Keratinocyte (primary cell): Measurements from ENCODE around the gene DMD. TPM values are rescaled to one million over a fixed set of nuclear protein-coding genes. Genes with fewer than 3 reads are reported as not detected.

Experiments used
- DNase-seq: peaks from one replicate; pipeline ENCODE4 v3.0.0-alpha.2; 2011; ENCODE audit warnings: low read depth, missing footprints, low spot score
- FAIRE-seq: peaks from 2 replicates; lab custom pipeline; 2011; peaks lifted over from hg19 to GRCh38; lab: Jason Lieb, UNC
- H2AFZ ChIP-seq: 2 replicates; pipeline ENCODE4 v1.6.0; 2012; ENCODE audit warnings: low read length, control low read depth, inconsistent platforms; ENCODE audit not compliant: control insufficient read depth
- H3K27ac ChIP-seq: 2 replicates; pipeline ENCODE4 v1.5.1; 2011; ENCODE audit warnings: low read length; ENCODE audit not compliant: control insufficient read depth, insufficient read depth
- H3K27me3 ChIP-seq: 3 replicates; pipeline ENCODE4 v1.6.0; 2011; ENCODE audit warnings: low read length; ENCODE audit not compliant: control insufficient read depth, insufficient read depth; ENCODE audit errors: extremely low read depth
- H3K36me3 ChIP-seq, 2 experiments: 2 replicates in 1 of 2; 3 replicates in 1 of 2; pipeline ENCODE4 v1.5.1; 2011; ENCODE audit warnings: low read length in 2 of 2, mild to moderate bottlenecking in 1 of 2; ENCODE audit not compliant: control insufficient read depth in 2 of 2, insufficient read depth in 2 of 2; ENCODE audit errors: extremely low read depth in 1 of 2
- H3K4me1 ChIP-seq: 3 replicates; pipeline ENCODE4 v1.5.1; 2011; ENCODE audit warnings: low read length; ENCODE audit not compliant: control insufficient read depth, insufficient read depth; ENCODE audit errors: extremely low read depth
- H3K4me2 ChIP-seq: 3 replicates; pipeline ENCODE4 v1.6.0; 2011; ENCODE audit warnings: low read depth, low read length; ENCODE audit not compliant: control insufficient read depth, insufficient read depth; ENCODE audit errors: extremely low read depth
- H3K4me3 ChIP-seq, 3 experiments: fragments of 200-600 bp in 1 of 3; sonication (generic) in 1 of 3; 2 replicates in 2 of 3; 3 replicates in 1 of 3; pipeline ENCODE4 v1.5.1; 2011 to 2016; ENCODE audit warnings: low read length in 3 of 3, mild to moderate bottlenecking in 3 of 3, control low read depth in 2 of 3, inconsistent platforms in 1 of 3, low read depth in 1 of 3, mixed read lengths in 1 of 3, mixed run types in 1 of 3, moderate library complexity in 1 of 3; ENCODE audit not compliant: control insufficient read depth in 2 of 3, insufficient read depth in 2 of 3; ENCODE audit errors: extremely low read depth in 1 of 3
- H3K79me2 ChIP-seq: 2 replicates; pipeline ENCODE4 v1.6.0; 2012; ENCODE audit warnings: low read length; ENCODE audit not compliant: control insufficient read depth, insufficient read depth
- H3K9ac ChIP-seq: 3 replicates; pipeline ENCODE4 v1.6.0; 2011; ENCODE audit warnings: low read length; ENCODE audit not compliant: control insufficient read depth, insufficient read depth; ENCODE audit errors: extremely low read depth
- H3K9me1 ChIP-seq: 3 replicates; pipeline ENCODE4 v1.6.0; 2011; ENCODE audit warnings: low read length; ENCODE audit not compliant: control insufficient read depth, insufficient read depth; ENCODE audit errors: extremely low read depth
- H3K9me3 ChIP-seq: 2 replicates; pipeline ENCODE4 v1.5.1; 2012; ENCODE audit warnings: low read depth, low read length; ENCODE audit not compliant: control insufficient read depth
- H4K20me1 ChIP-seq: 3 replicates; pipeline ENCODE4 v1.6.0; 2011; ENCODE audit warnings: low read length; ENCODE audit not compliant: control insufficient read depth, insufficient read depth; ENCODE audit errors: extremely low read depth
- EZH2 ChIP-seq: IDR thresholded peaks from one replicate; pipeline ENCODE4 v1.6.1; 2012; ENCODE audit warnings: inconsistent platforms, mild to moderate bottlenecking, low read length, moderate library complexity
- dilution Hi-C: fragments of 300-500 bp; cut with MboI; formaldehyde crosslinking; loops from one replicate; pipeline ENCODE4 v1.7.0; 2020; ENCODE audit warnings: low sequenced_read_pairs; ENCODE audit not compliant: extremely low pct_ligation_motif_present
- polyA plus RNA-seq, 5 experiments: library from polyadenylated mRNA; depleted of rRNA in 3 of 5; stranded (reverse) in 3 of 5; stranded (forward) in 1 of 5; unstranded in 1 of 5; fragments of >200 nt; gene quantifications; 1 replicate in 1 of 5; 2 replicates in 3 of 5; 3 replicates in 1 of 5; pipeline versions ENCODE4 v1.2.1 to v1.2.3, GENCODE V29; 2011 to 2012; ENCODE audit warnings: missing spikeins in 2 of 5, low read depth in 1 of 5, low replicate concordance in 1 of 5
- TF ChIP-seq, protein P1 (sequence below), 3 experiments: IDR thresholded peaks in 1 of 3; conservative IDR thresholded peaks in 1 of 3; optimal IDR thresholded peaks in 1 of 3; 2 replicates in 2 of 3; 3 replicates in 1 of 3; pipeline versions ENCODE3 to v1.5.1; 2011; ENCODE audit warnings: low read length in 3 of 3, mild to moderate bottlenecking in 3 of 3, moderate library complexity in 2 of 3, control low read depth in 1 of 3, inconsistent platforms in 1 of 3; ENCODE audit not compliant: insufficient read depth in 2 of 3; ENCODE audit errors: extremely low read depth in 1 of 3

Gene DMD
- polyA plus RNA-seq, 1 donor (not counting 4 experiments of a cell fraction or from before 2014, with no cell fraction given), result 8.9 TPM

DNA sequence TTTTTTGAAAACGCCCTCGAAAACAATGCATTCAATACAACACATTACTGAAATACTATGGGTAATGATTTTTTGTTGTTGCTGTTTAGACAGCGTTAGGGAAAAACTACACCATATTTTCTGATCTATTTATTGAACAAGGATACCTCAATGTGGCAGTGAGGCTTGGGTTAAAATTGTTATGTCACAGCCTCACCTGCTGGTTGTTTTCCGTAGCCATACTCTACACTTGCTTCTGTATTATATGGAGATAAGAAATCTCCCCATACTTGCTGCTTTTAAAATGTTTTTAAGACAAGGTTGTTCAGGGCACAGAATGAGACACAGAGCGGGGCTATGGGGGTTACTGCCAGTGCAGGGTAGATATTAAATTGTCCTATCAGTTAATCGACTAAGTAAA lies 1917.9 kb downstream of the DMD start:
- DNase-seq (no peak), FAIRE-seq (no peak)
- H3K27ac ChIP-seq, result no peak overlapping the region
- TF ChIP-seq, protein P1, sequence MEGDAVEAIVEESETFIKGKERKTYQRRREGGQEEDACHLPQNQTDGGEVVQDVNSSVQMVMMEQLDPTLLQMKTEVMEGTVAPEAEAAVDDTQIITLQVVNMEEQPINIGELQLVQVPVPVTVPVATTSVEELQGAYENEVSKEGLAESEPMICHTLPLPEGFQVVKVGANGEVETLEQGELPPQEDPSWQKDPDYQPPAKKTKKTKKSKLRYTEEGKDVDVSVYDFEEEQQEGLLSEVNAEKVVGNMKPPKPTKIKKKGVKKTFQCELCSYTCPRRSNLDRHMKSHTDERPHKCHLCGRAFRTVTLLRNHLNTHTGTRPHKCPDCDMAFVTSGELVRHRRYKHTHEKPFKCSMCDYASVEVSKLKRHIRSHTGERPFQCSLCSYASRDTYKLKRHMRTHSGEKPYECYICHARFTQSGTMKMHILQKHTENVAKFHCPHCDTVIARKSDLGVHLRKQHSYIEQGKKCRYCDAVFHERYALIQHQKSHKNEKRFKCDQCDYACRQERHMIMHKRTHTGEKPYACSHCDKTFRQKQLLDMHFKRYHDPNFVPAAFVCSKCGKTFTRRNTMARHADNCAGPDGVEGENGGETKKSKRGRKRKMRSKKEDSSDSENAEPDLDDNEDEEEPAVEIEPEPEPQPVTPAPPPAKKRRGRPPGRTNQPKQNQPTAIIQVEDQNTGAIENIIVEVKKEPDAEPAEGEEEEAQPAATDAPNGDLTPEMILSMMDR (optimal IDR thresholded peaks at IDR 0.05 in 1 of 3, IDR thresholded peaks at IDR 0.05 in 1 of 3, conservative IDR thresholded peaks at IDR 0.05 in 1 of 3; ENCODE audit: extremely low read depth in 1 of 3, insufficient read depth in 2 of 3, low read length in 3 of 3), result peak; percentile 30 to 35 (median 32)
- no peak for TF ChIP-seq EZH2
- H3K9me3 ChIP-seq, result no peaks in the 10 kb centered on the region
- H3K4me3 ChIP-seq, result no peak overlapping the region
- no peaks in the 10 kb centered on the region for H3K36me3 ChIP-seq
- no peak overlapping the region for H2AFZ ChIP-seq
- H3K9me1 ChIP-seq, result no peaks in the 10 kb centered on the region
- H3K79me2 ChIP-seq, result no peaks in the 10 kb centered on the region
- dilution Hi-C loops, result no loop called here
- no peak overlapping the region for H3K9ac ChIP-seq
- H3K4me2 ChIP-seq, result no peak overlapping the region
- peaks cover 9% of the 10 kb centered on the region for H3K4me1 ChIP-seq
- no peaks in the 10 kb centered on the region for H4K20me1 ChIP-seq
- H3K27me3 ChIP-seq, result no peaks in the 10 kb centered on the region

GRCh38 chrX:31291131-31291530 lies 1920.2 kb downstream of the DMD start:
- FAIRE-seq, result no peak

More at GRCh38 chrX:31291131-31291530, 1920.2 kb downstream of the DMD start:
- no peak overlapping the region for H3K4me3 ChIP-seq
- dilution Hi-C loops, result no loop called here
- no peaks in the 10 kb centered on the region for H3K9me1 ChIP-seq
- no peaks in the 10 kb centered on the region for H4K20me1 ChIP-seq
- no peaks in the 10 kb centered on the region for H3K4me1 ChIP-seq
- no peak overlapping the region for H2AFZ ChIP-seq
- no peaks in the 10 kb centered on the region for H3K36me3 ChIP-seq
- H3K79me2 ChIP-seq, result no peaks in the 10 kb centered on the region
- no peak overlapping the region for H3K27ac ChIP-seq
- H3K9ac ChIP-seq, result no peak overlapping the region
- no peak for DNase-seq
- no peaks in the 10 kb centered on the region for H3K9me3 ChIP-seq
- H3K4me2 ChIP-seq, result no peak overlapping the region
- TF ChIP-seq, protein P1 (optimal IDR thresholded peaks at IDR 0.05 in 1 of 3, IDR thresholded peaks at IDR 0.05 in 1 of 3, conservative IDR thresholded peaks at IDR 0.05 in 1 of 3; ENCODE audit: extremely low read depth in 1 of 3, insufficient read depth in 2 of 3, low read length in 3 of 3), result no peak
- TF ChIP-seq EZH2, result no peak
- H3K27me3 ChIP-seq, result no peaks in the 10 kb centered on the region
